Measurements from ENCODE around the gene SPSB4. TPM values are rescaled to one million over a fixed set of nuclear protein-coding genes. Genes with fewer than 3 reads are reported as not detected.

The SPSB4 gene
- total and polyA plus RNA-seq, 10 of the 15 experiments (the other 5 are each of a cell fraction or from before 2014, with no cell fraction given): not detected

GRCh38 chr3:141082064-141082463 lies 30.9 kb downstream of the SPSB4 start:
- no peaks in the 10 kb centered on the region for H3K36me3 ChIP-seq (ENCODE audit: control insufficient read depth in 2 of 2, insufficient read depth in 2 of 2, low read length in 1 of 2)
- FAIRE-seq: no peak
- 2% methylated on average over 5 of the region's 5 CpGs for WGBS (ENCODE audit: insufficient coverage, insufficient replicate concordance, low lambda C conversion rate, missing lambda C conversion rate)
- H3K4me1 ChIP-seq (ENCODE audit: control insufficient read depth, insufficient read depth, low read length): no peaks in the 10 kb centered on the region
- ChIA-PET SMC1A (ENCODE audit: uncharacterized antibody, unreplicated experiment) (no interaction called here), RAD21 (ENCODE audit: unreplicated experiment) (no interaction called here), CTCF (no interaction called here), POLR2A (no interaction called here)
- H3K9me3 ChIP-seq (replicated peaks; ENCODE audit: control insufficient read depth, insufficient read depth, low read length): no peaks in the 10 kb centered on the region
- TF ChIP-seq KAT2A (conservative IDR thresholded peaks at IDR 0.05; ENCODE audit: control insufficient read depth, low read depth, low read length) (no peak), GATAD2B (conservative IDR thresholded peaks at IDR 0.05; ENCODE audit: low read depth) (no peak), TBL1XR1 (IDR thresholded peaks at IDR 0.05; ENCODE audit: low read depth, low read length) (no peak), CHD4 (IDR thresholded peaks at IDR 0.05) (no peak), SMAD5 (IDR thresholded peaks at IDR 0.05; ENCODE audit: low read depth) (no peak), SIN3A (IDR thresholded peaks at IDR 0.05; ENCODE audit: low read depth, low read length) (no peak), NR2C1 (IDR thresholded peaks at IDR 0.05) (no peak), SREBF2 (IDR thresholded peaks at IDR 0.05; ENCODE audit: low read length) (no peak), REST (IDR thresholded peaks at IDR 0.05; ENCODE audit: low read depth, low read length) (no peak), ATF7 (IDR thresholded peaks at IDR 0.05; ENCODE audit: low read depth) (no peak), CREM (IDR thresholded peaks at IDR 0.05; ENCODE audit: low read depth) (no peak), ZNF687 (IDR thresholded peaks at IDR 0.05) (no peak), ZNF24 (IDR thresholded peaks at IDR 0.05) (no peak), MTA2 (IDR thresholded peaks at IDR 0.05; ENCODE audit: low read depth) (no peak), DPF2 (IDR thresholded peaks at IDR 0.05) (no peak), POLR2AphosphoS2 (IDR thresholded peaks at IDR 0.05; ENCODE audit: low read depth, low read length) (no peak), CHD2 (IDR thresholded peaks at IDR 0.05; ENCODE audit: borderline replicate concordance, low read depth, low read length) (no peak), RBBP5 (conservative IDR thresholded peaks at IDR 0.05) (no peak), HDAC6 (IDR thresholded peaks at IDR 0.05; ENCODE audit: unreplicated experiment) (no peak)
- no peaks in the 10 kb centered on the region; a peak in 2 of 4 replicates for H3K27me3 ChIP-seq (replicated peaks in 1 of 2; ENCODE audit: control insufficient read depth in 2 of 2, insufficient read depth in 2 of 2, low read length in 1 of 2)
- no peaks in the 10 kb centered on the region; the same call in 1 of the 2 replicates for H4K20me1 ChIP-seq (ENCODE audit: control insufficient read depth, insufficient read depth)
- DNase-seq (ENCODE audit: low read depth, low spot score): no peak
- H2AFZ ChIP-seq (ENCODE audit: control insufficient read depth, low read depth, low read length): no peak overlapping the region
- no peaks in the 10 kb centered on the region for H3K79me2 ChIP-seq (ENCODE audit: control insufficient read depth, insufficient read depth, low read length)
- in situ Hi-C loops (cut with MboI): no loop called here
- intact Hi-C loops (cut with micrococcal nuclease; ENCODE audit: unreplicated experiment): no loop called here
- no peak overlapping the region for H3K4me3 ChIP-seq
- no peak overlapping the region for H3K9ac ChIP-seq (ENCODE audit: control insufficient read depth, insufficient read depth, low read length)
- no TSS peak for BruUV-seq (replicated peaks)
- H3K4me2 ChIP-seq (ENCODE audit: control insufficient read depth, insufficient read depth): no peak overlapping the region
- H3K27ac ChIP-seq (ENCODE audit: control insufficient read depth, insufficient read depth): no peak overlapping the region
- no peak for ATAC-seq

Data from GM12878 (cell line).